B cell (primary cell): ENCODE data around the gene CT47A7. TPM values are rescaled to one million over a fixed set of nuclear protein-coding genes. Genes with fewer than 3 reads are reported as not detected.
"Not testable (repeated sequence)": the region's sequence is repeated elsewhere in the genome, so short reads cannot be mapped to it uniquely, and the experiment has no call there.

Source experiments
- ATAC-seq: fragments of 200-7000 bp; cut with Tn5 transposase; one replicate; pipeline ENCODE4 v1.10.0; 2021; ENCODE audit warnings: low read depth, mild to moderate bottlenecking, moderate number of reproducible peaks, moderate library complexity
- CTCF ChIA-PET: fragments of 350-600 bp; sonication (Branson Sonifier 250); formaldehyde crosslinking; loops from one replicate; lab custom pipeline; 2021; ENCODE audit warnings: antibody characterized with exemption, inconsistent platforms; lab: Charles Lee
- POLR2A ChIA-PET: fragments of 350-600 bp; sonication (Branson Sonifier 250); formaldehyde crosslinking; loops from one replicate; lab custom pipeline; 2021; ENCODE audit warnings: antibody characterized with exemption; lab: Charles Lee
- DNase-seq: peaks from one replicate; pipeline ENCODE4 v3.0.0; 2013
- H2AFZ ChIP-seq: 2 replicates; pipeline ENCODE4 v1.6.1; 2012; ENCODE audit warnings: mild to moderate bottlenecking, low read depth, low read length; ENCODE audit not compliant: insufficient read depth, poor library complexity, severe bottlenecking
- H3K27ac ChIP-seq, 2 donors: 1 replicate in 1 of 2; 2 replicates in 1 of 2; pipeline ENCODE4 v1.5.1; 2012 to 2013; ENCODE audit warnings: low read length in 2 of 2, mild to moderate bottlenecking in 2 of 2, moderate library complexity in 1 of 2
- H3K27me3 ChIP-seq, 4 experiments: fragments of 200-600 bp in 1 of 4; sonication (generic) in 1 of 4; replicated peaks in 1 of 4; 1 replicate in 2 of 4; 2 replicates in 2 of 4; pipeline versions ENCODE4 v1.6.1 to v1.7.0; 2013 to 2016; ENCODE audit warnings: low read length in 3 of 4, mild to moderate bottlenecking in 2 of 4, mixed read lengths in 1 of 4, moderate library complexity in 1 of 4; ENCODE audit not compliant: insufficient read depth in 4 of 4, control insufficient read depth in 3 of 4; ENCODE audit errors: control extremely low read depth in 1 of 4
- H3K36me3 ChIP-seq, 2 experiments: replicated peaks in 1 of 2; 1 replicate in 1 of 2; 2 replicates in 1 of 2; pipeline versions ENCODE4 v1.6.1 to v1.7.1; 2013; ENCODE audit warnings: low read length in 1 of 2; ENCODE audit not compliant: insufficient read depth in 2 of 2, control insufficient read depth in 1 of 2; ENCODE audit errors: control extremely low read depth in 1 of 2, extremely low read depth in 1 of 2
- H3K4me1 ChIP-seq, 2 donors: fragments of 200-600 bp in 1 of 2; sonication (generic) in 1 of 2; 1 replicate in 1 of 2; 2 replicates in 1 of 2; pipeline versions ENCODE4 v1.5.1 to v1.6.1; 2013 to 2017; ENCODE audit warnings: low read length in 2 of 2; ENCODE audit not compliant: control insufficient read depth in 2 of 2, insufficient read depth in 2 of 2
- H3K4me2 ChIP-seq: replicated peaks from 2 replicates; pipeline ENCODE3; 2012; ENCODE audit warnings: mild to moderate bottlenecking, low read depth, low read length; ENCODE audit not compliant: poor library complexity, severe bottlenecking
- H3K4me3 ChIP-seq, 5 experiments: fragments of 200-600 bp in 1 of 5; sonication (generic) in 1 of 5; 1 replicate in 3 of 5; 2 replicates in 2 of 5; pipeline versions ENCODE4 v1.5.1 to v1.7.0; 2011 to 2016; ENCODE audit warnings: low read length in 4 of 5, mild to moderate bottlenecking in 4 of 5, low read depth in 2 of 5, control low read depth in 1 of 5, moderate library complexity in 1 of 5; ENCODE audit not compliant: insufficient read depth in 1 of 5; ENCODE audit errors: control extremely low read depth in 1 of 5, extremely low read depth in 1 of 5
- H3K79me2 ChIP-seq: fragments of 200-600 bp; sonication (generic); one replicate; pipeline ENCODE4 v1.6.0; 2016; ENCODE audit warnings: low read length; ENCODE audit not compliant: control insufficient read depth, insufficient read depth
- H3K9ac ChIP-seq: fragments of 200-600 bp; sonication (generic); 2 replicates; pipeline ENCODE4 v1.6.1; 2017; ENCODE audit warnings: mild to moderate bottlenecking, low read length, moderate library complexity
- H3K9me3 ChIP-seq, 3 donors: one replicate each; pipeline versions ENCODE4 v1.6.1 to v1.7.1; 2013; ENCODE audit warnings: low read length in 2 of 3; ENCODE audit not compliant: control insufficient read depth in 2 of 3, insufficient read depth in 1 of 3; ENCODE audit errors: control extremely low read depth in 1 of 3
- H4K20me1 ChIP-seq: 2 replicates; pipeline ENCODE4 v1.6.0; 2012; ENCODE audit warnings: mild to moderate bottlenecking, low read length; ENCODE audit not compliant: insufficient read depth, control insufficient read depth, poor library complexity, severe bottlenecking
- H3K27ac Mint-ChIP-seq: one replicate; pipeline ENCODE4 v1.8.0; 2021; ENCODE audit warnings: mixed read lengths
- H3K27me3 Mint-ChIP-seq: one replicate; pipeline ENCODE4 v1.8.0; 2021; ENCODE audit warnings: mixed read lengths
- H3K4me1 Mint-ChIP-seq: one replicate; pipeline ENCODE4 v1.8.0; 2021; ENCODE audit warnings: mixed read lengths
- H3K4me3 Mint-ChIP-seq: one replicate; pipeline ENCODE4 v1.8.0; 2021; ENCODE audit warnings: mixed read lengths
- H3K9me3 Mint-ChIP-seq: one replicate; pipeline ENCODE4 v1.8.0; 2022; ENCODE audit warnings: mixed read lengths; ENCODE audit not compliant: insufficient read depth
- CTCF ChIP-seq: fragments of 200-600 bp; IDR thresholded peaks from one replicate; pipeline ENCODE4 v1.8.0; 2022; ENCODE audit warnings: antibody characterized with exemption, mild to moderate bottlenecking
- EZH2 ChIP-seq: IDR thresholded peaks from 2 replicates; pipeline ENCODE4 v1.6.1; 2012; ENCODE audit warnings: borderline replicate concordance, low read depth, mild to moderate bottlenecking, moderate library complexity, low read length; ENCODE audit not compliant: insufficient read depth, poor library complexity, severe bottlenecking
- WGBS: methylation state at CpG from one replicate; pipeline ENCODE4 v1.1.5; 2013; ENCODE audit warnings: missing lambda C conversion rate; ENCODE audit not compliant: insufficient coverage; 5-methylcytosine and 5-hydroxymethylcytosine counted together
- intact Hi-C: fragments of 100-400 bp; cut with micrococcal nuclease; formaldehyde crosslinking; loops from one replicate; pipeline ENCODE4 v1.10.0; 2022
- polyA minus RNA-seq: library from RNA; depleted of rRNA, polyadenylated mRNA; stranded (reverse); fragments of >200 nt; gene quantifications from 2 replicates; pipeline ENCODE4 v1.2.3, GENCODE V29; 2012
- polyA plus RNA-seq: library from polyadenylated mRNA; depleted of rRNA; stranded (reverse); fragments of >200 nt; gene quantifications from 2 replicates; pipeline ENCODE4 v1.2.3, GENCODE V29; 2012
- total RNA-seq, 2 donors: library from RNA; stranded (reverse); fragments of 120-200 nt in 1 of 2; gene quantifications; 1 replicate in 1 of 2; 2 replicates in 1 of 2; pipeline versions ENCODE4 v1.2.3 to v1.2.4, GENCODE V29; 2013 to 2022

CT47A7 gene
- total RNA-seq (not detected in 2 replicates), polyA plus RNA-seq (not detected in 2 replicates), polyA minus RNA-seq (not detected in 2 replicates)
- not detected for total RNA-seq (2013)

- H4K20me1 ChIP-seq, H3K4me3 Mint-ChIP-seq, H3K27ac Mint-ChIP-seq, DNase-seq, H2AFZ ChIP-seq, intact Hi-C loops, H3K27me3 ChIP-seq, H3K27ac ChIP-seq, POLR2A ChIA-PET, H3K4me2 ChIP-seq, H3K4me1 ChIP-seq, H3K9ac ChIP-seq, H3K4me3 ChIP-seq, H3K9me3 ChIP-seq, H3K9me3 Mint-ChIP-seq, H3K79me2 ChIP-seq, CTCF ChIA-PET, ATAC-seq, H3K36me3 ChIP-seq, H3K27me3 Mint-ChIP-seq, H3K4me1 Mint-ChIP-seq: not testable (repeated sequence)
- WGBS: no CpG with 5 or more reads among the region's 7 CpGs
Observed at GRCh38 chrX:120956500-120956899, at the start of gene CT47A7. CT47A7 (minus strand) TSS chrX:120956600; CDS start chrX:120956345, 255 bp downstream.

GRCh38 chrX:121000589-121000988, 44.2 kb upstream of the CT47A7 start:
- TF ChIP-seq CTCF (no peak), EZH2 (no peak)
- CTCF ChIA-PET: no interaction called here
- Mint-ChIP-seq H3K27me3 (no peaks in the 10 kb centered on the region), H3K27ac (no peak overlapping the region), H3K4me1 (peaks cover 13% of the 10 kb centered on the region), H3K4me3 (no peak overlapping the region), H3K9me3 (no peaks in the 10 kb centered on the region)
- ATAC-seq (no peak), DNase-seq (no peak)
- no peaks in the 10 kb centered on the region for H3K79me2 ChIP-seq
- no peaks in the 10 kb centered on the region for H3K36me3 ChIP-seq
- no CpG with 5 or more reads among the region's 4 CpGs for WGBS
- no peak overlapping the region for H3K27ac ChIP-seq
- no peak overlapping the region for H3K4me2 ChIP-seq
- intact Hi-C loops: no loop called here
- no peak overlapping the region for H2AFZ ChIP-seq
- no peaks in the 10 kb centered on the region for H4K20me1 ChIP-seq
- no peak overlapping the region for H3K9ac ChIP-seq
- H3K9me3 ChIP-seq: no peaks in the 10 kb centered on the region
- no peaks in the 10 kb centered on the region for H3K27me3 ChIP-seq
- no peak overlapping the region for H3K4me3 ChIP-seq
- H3K4me1 ChIP-seq: peaks cover 3 to 6% of the 10 kb centered on the region in 2 donors
- POLR2A ChIA-PET: no interaction called here
